ENCODE results near the gene MYL7. TPM values are rescaled to one million over a fixed set of nuclear protein-coding genes. Genes with fewer than 3 reads are reported as not detected.

MYL7 gene
- polyA plus RNA-seq, 2 of the 4 experiments (the other 2 are of a cell fraction) = not detected

DNA sequence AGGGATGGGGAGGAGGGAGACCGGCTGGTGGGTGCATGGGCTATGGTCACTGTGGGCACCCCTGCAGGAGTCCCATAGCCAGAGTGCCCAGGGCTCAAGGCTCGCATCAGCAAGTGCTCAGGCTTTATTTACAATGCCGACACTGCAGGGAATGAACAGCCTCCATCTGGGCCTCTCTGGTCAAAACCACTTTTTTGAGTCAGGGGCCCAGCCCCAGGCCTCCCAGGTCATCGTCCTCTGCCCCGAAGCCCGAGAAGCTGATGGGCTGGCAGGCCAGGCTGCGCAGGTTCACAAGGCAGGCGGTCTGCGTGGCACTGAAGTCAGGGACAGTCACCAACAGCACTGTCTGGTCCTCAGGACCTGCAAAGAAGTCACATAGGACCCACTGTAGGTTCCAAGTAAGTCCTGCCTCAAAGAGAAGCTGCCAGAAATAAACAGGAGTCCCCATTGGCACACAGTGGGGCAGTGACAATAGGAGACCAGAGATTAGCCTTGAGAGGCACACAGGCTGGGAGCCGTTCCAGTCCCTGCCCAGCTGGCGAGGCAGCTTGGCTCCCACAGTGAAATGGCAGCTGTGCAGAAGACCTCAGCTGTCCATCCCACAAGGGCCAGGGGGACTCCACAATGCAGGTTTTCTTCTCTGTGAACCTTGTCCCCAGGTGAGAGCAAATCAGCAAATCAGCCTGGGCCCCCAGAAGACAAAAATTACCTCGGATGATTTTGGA is 26.4 kb downstream of the MYL7 start:
- Histone ChIP-seq H3K4me3 (no peak overlapping the region), H3K9me3 (no peaks in the 10 kb centered on the region), H3K4me1 (peaks cover 4% of the 10 kb centered on the region; the same call in 1 of the 3 replicates), H3K27ac (no peak overlapping the region), H3K4me2 (no peak overlapping the region)
- ChIA-PET POLR2A (no interaction called here), CTCF (interaction anchor here (1.1 to 2.3 kb wide), 2 partner anchors 42 to 82 kb away, joined by 3 to 7 read pairs; no protein-coding TSS in a partner anchor)
- DNase-seq (ENCODE audit: low read depth in 1 of 2, low spot score in 1 of 2) (no peak), ATAC-seq (no peak), FAIRE-seq (no peak)
- 87% methylated on average over 9 of the region's 12 CpGs for WGBS (ENCODE audit: missing lambda C conversion rate)
- TF ChIP-seq SMC3 (IDR thresholded peaks at IDR 0.05) (no peak), NR3C1 (IDR thresholded peaks at IDR 0.05) (no peak), ESRRA (IDR thresholded peaks at IDR 0.05; ENCODE audit: borderline replicate concordance, low read length) (no peak), POLR2A (IDR thresholded peaks at IDR 0.05; ENCODE audit: low read length) (no peak), CHD4 (IDR thresholded peaks at IDR 0.05; ENCODE audit: borderline replicate concordance) (no peak), RAD21 (conservative IDR thresholded peaks at IDR 0.05 in 1 of 2, IDR thresholded peaks at IDR 0.05 in 1 of 2) (no peak), HOXA7 (CRISPR knock-in tag; IDR thresholded peaks at IDR 0.05) (no peak), HEYL (CRISPR knock-in tag; IDR thresholded peaks at IDR 0.05) (no peak), MAFK (IDR thresholded peaks at IDR 0.05; ENCODE audit: partially characterized antibody) (no peak), RCOR1 (IDR thresholded peaks at IDR 0.05; ENCODE audit: low read depth, low read length) (no peak), JUN (IDR thresholded peaks at IDR 0.05) (no peak), SREBF2 (IDR thresholded peaks at IDR 0.05) (no peak)
- TF ChIP-seq, protein P1, sequence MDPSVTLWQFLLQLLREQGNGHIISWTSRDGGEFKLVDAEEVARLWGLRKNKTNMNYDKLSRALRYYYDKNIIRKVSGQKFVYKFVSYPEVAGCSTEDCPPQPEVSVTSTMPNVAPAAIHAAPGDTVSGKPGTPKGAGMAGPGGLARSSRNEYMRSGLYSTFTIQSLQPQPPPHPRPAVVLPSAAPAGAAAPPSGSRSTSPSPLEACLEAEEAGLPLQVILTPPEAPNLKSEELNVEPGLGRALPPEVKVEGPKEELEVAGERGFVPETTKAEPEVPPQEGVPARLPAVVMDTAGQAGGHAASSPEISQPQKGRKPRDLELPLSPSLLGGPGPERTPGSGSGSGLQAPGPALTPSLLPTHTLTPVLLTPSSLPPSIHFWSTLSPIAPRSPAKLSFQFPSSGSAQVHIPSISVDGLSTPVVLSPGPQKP (IDR thresholded peaks at IDR 0.05; ENCODE audit: low read depth, low read length) = no peak
- TF ChIP-seq, protein P2, sequence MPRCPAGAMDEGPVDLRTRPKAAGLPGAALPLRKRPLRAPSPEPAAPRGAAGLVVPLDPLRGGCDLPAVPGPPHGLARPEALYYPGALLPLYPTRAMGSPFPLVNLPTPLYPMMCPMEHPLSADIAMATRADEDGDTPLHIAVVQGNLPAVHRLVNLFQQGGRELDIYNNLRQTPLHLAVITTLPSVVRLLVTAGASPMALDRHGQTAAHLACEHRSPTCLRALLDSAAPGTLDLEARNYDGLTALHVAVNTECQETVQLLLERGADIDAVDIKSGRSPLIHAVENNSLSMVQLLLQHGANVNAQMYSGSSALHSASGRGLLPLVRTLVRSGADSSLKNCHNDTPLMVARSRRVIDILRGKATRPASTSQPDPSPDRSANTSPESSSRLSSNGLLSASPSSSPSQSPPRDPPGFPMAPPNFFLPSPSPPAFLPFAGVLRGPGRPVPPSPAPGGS (IDR thresholded peaks at IDR 0.05) = no peak
- TF ChIP-seq, protein P3, sequence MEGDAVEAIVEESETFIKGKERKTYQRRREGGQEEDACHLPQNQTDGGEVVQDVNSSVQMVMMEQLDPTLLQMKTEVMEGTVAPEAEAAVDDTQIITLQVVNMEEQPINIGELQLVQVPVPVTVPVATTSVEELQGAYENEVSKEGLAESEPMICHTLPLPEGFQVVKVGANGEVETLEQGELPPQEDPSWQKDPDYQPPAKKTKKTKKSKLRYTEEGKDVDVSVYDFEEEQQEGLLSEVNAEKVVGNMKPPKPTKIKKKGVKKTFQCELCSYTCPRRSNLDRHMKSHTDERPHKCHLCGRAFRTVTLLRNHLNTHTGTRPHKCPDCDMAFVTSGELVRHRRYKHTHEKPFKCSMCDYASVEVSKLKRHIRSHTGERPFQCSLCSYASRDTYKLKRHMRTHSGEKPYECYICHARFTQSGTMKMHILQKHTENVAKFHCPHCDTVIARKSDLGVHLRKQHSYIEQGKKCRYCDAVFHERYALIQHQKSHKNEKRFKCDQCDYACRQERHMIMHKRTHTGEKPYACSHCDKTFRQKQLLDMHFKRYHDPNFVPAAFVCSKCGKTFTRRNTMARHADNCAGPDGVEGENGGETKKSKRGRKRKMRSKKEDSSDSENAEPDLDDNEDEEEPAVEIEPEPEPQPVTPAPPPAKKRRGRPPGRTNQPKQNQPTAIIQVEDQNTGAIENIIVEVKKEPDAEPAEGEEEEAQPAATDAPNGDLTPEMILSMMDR (IDR thresholded peaks at IDR 0.05) = no peak
- TF ChIP-seq, protein P4, sequence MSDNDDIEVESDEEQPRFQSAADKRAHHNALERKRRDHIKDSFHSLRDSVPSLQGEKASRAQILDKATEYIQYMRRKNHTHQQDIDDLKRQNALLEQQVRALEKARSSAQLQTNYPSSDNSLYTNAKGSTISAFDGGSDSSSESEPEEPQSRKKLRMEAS (IDR thresholded peaks at IDR 0.05) = no peak
- TF ChIP-seq, protein P5, sequence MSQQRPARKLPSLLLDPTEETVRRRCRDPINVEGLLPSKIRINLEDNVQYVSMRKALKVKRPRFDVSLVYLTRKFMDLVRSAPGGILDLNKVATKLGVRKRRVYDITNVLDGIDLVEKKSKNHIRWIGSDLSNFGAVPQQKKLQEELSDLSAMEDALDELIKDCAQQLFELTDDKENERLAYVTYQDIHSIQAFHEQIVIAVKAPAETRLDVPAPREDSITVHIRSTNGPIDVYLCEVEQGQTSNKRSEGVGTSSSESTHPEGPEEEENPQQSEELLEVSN (IDR thresholded peaks at IDR 0.05; ENCODE audit: borderline replicate concordance, low read depth) = no peak

DNA sequence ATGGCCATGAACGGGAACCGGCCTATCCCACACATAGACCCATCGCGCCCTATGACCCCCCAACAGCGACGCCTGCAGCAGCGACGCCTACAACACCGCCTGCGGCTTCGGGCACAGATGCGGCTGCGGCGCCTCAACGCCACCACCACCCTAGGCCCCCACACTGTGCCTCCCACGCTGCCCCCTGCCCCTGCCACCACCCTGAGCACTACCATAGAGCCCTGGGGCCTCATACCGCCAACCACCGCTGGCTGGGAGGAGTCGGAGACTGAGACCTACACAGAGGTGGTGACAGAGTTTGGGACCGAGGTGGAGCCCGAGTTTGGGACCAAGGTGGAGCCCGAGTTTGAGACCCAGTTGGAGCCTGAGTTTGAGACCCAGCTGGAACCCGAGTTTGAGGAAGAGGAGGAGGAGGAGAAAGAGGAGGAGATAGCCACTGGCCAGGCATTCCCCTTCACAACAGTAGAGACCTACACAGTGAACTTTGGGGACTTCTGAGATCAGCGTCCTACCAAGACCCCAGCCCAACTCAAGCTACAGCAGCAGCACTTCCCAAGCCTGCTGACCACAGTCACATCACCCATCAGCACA is 27.3 kb downstream of the MYL7 start:
- DNase-seq (ENCODE audit: low read depth in 1 of 2, low spot score in 1 of 2) (no peak), ATAC-seq (no peak), FAIRE-seq (no peak)
- POLR2A ChIA-PET = no interaction called here
- Histone ChIP-seq H3K4me2 (no peak overlapping the region), H3K4me1 (peaks cover 4% of the 10 kb centered on the region; the same call in 1 of the 3 replicates), H3K9me3 (no peaks in the 10 kb centered on the region), H3K27ac (no peak overlapping the region), H3K4me3 (no peak overlapping the region)
- CTCF ChIA-PET = interaction anchor here (0.8 to 2.3 kb wide), 2 partner anchors 17 to 83 kb away, joined by 3 to 7 read pairs; no protein-coding TSS in a partner anchor
- WGBS (ENCODE audit: missing lambda C conversion rate) = 92% methylated on average over 20 of the region's 24 CpGs
- TF ChIP-seq POLR2AphosphoS2 (conservative IDR thresholded peaks at IDR 0.05; ENCODE audit: low read length) (no peak), EHF (CRISPR knock-in tag; IDR thresholded peaks at IDR 0.05) (no peak), FOSL2 (IDR thresholded peaks at IDR 0.05) (no peak), FOSL2 (CRISPR knock-in tag; IDR thresholded peaks at IDR 0.05) (no peak), TP53 (CRISPR knock-in tag; IDR thresholded peaks at IDR 0.05) (no peak), ZNF302 (CRISPR knock-in tag; IDR thresholded peaks at IDR 0.05) (no peak), RCOR1 (IDR thresholded peaks at IDR 0.05; ENCODE audit: low read depth, low read length) (no peak), JUN (IDR thresholded peaks at IDR 0.05) (no peak), GATA3 (IDR thresholded peaks at IDR 0.05; ENCODE audit: borderline replicate concordance) (no peak), NPAS2 (CRISPR knock-in tag; IDR thresholded peaks at IDR 0.05; ENCODE audit: borderline replicate concordance) (no peak), CBX2 (IDR thresholded peaks at IDR 0.05; ENCODE audit: borderline replicate concordance, low read depth) (no peak), NR3C1 (IDR thresholded peaks at IDR 0.05) (no peak), CHD2 (IDR thresholded peaks at IDR 0.05; ENCODE audit: low read length, partially characterized antibody) (no peak)
- TF ChIP-seq, protein P3 (IDR thresholded peaks at IDR 0.05) = no peak
- TF ChIP-seq, protein P6, sequence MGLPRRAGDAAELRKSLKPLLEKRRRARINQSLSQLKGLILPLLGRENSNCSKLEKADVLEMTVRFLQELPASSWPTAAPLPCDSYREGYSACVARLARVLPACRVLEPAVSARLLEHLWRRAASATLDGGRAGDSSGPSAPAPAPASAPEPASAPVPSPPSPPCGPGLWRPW (IDR thresholded peaks at IDR 0.05) = no peak
- TF ChIP-seq, protein P4 (IDR thresholded peaks at IDR 0.05) = no peak
